Measurements from ENCODE around the gene GARS1.

GARS1 gene

DNA sequence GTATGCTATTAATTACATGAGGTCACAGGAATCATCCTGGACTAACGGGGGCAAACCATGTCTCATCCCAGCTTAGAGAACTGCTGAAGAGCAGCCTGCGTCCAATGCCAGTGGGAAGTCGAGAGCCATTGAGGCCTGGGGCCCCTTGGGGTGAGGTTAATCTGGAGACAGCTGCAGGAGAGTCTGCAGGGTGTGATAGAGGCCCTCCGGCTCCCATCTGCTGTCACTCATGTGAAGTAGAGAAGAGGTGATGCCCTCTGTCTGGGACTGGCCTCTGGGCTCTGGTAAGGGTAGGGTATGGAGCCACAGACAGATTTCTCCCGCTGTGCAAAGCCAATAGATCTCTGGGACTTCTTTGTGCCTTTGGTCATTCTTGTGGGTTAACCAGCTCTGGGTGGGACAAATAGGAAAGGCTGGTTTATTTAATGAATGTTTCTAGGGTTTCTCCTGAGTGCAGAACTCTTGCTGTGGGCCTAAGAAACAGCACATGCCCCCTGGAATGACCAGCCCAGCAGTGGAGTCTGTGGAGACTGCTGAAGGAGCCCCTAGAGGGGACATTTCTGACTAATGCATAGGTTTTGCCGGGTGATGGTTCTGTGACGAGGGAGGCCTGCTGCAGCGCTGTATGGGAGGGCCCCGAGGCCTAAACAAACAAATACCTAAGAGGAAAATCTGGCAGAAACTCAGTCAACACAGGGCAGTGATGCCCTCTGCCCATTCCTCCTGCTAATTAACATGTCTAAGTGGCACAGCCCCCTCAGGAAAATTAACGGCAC, 53.1 kb downstream of the GARS1 start:
- no peaks in the 10 kb centered on the region for H3K9me3 ChIP-seq (ENCODE audit: control insufficient read depth, low read length)
- 88 to 93% methylated on average over 9 of the region's 10 CpGs for WGBS, 2 experiments (ENCODE audit: insufficient coverage in 2 of 2)
- H3K4me3 ChIP-seq (ENCODE audit: extremely low read depth, insufficient read depth, low read length, poor library complexity, severe bottlenecking), result no peak overlapping the region
- no peaks in the 10 kb centered on the region for H3K4me1 ChIP-seq (ENCODE audit: control insufficient read depth, insufficient read depth, low read length, poor library complexity, severe bottlenecking)
- no peak overlapping the region for H3K27ac ChIP-seq (ENCODE audit: low read depth, low read length, severe bottlenecking)
- H3K36me3 ChIP-seq (ENCODE audit: control insufficient read depth, insufficient read depth, low read length), result peaks cover 29% of the 10 kb centered on the region

DNA sequence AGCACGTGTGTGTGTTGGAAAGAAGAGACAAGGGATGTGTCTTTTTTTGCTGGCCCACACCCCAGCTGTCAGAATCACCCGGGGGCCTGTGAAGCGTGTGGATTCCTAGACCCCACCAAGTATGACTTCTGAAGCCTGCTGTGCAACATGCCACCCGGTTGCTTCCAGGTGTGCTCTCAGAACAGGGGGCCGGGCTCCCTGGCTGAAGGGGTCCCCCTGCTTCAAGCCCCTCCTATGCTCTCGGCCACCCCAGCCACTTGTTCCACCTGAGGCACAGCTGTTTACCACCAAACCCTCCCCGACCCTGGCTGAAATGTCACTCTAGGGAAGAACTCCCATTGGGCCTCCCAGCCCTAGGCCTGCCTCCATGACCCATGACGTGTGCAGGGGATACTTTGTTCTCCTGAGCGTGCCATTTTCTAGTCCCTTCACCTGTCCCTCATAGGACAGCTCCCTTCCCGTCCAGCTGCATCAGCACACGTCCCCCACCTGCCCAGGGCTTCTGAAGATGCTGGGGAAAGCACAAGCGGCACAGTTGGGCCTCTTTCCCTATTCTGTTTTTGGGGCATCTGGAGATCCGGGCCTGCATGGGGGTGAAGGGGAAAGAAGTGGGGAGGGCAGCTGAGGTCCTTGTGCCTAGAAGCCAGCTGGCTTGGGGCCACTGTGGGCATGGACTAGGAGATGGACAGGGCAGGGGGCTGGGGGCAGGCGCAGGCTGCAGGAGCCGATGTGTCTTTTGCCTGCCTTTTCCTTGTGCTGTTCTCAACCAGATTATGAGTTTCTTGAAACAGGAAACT, 54.3 kb downstream of the GARS1 start:
- Histone ChIP-seq H3K4me1 (ENCODE audit: control insufficient read depth, insufficient read depth, low read length, poor library complexity, severe bottlenecking) (no peaks in the 10 kb centered on the region), H3K9me3 (ENCODE audit: control insufficient read depth, low read length) (no peaks in the 10 kb centered on the region), H3K36me3 (ENCODE audit: control insufficient read depth, insufficient read depth, low read length) (peaks cover 21% of the 10 kb centered on the region), H3K27ac (ENCODE audit: low read depth, low read length, severe bottlenecking) (no peak overlapping the region), H3K4me3 (ENCODE audit: extremely low read depth, insufficient read depth, low read length, poor library complexity, severe bottlenecking) (no peak overlapping the region)
- 93 to 95% methylated on average over 9 to 15 of the region's 15 CpGs for WGBS, 2 experiments (ENCODE audit: insufficient coverage in 2 of 2)

DNA sequence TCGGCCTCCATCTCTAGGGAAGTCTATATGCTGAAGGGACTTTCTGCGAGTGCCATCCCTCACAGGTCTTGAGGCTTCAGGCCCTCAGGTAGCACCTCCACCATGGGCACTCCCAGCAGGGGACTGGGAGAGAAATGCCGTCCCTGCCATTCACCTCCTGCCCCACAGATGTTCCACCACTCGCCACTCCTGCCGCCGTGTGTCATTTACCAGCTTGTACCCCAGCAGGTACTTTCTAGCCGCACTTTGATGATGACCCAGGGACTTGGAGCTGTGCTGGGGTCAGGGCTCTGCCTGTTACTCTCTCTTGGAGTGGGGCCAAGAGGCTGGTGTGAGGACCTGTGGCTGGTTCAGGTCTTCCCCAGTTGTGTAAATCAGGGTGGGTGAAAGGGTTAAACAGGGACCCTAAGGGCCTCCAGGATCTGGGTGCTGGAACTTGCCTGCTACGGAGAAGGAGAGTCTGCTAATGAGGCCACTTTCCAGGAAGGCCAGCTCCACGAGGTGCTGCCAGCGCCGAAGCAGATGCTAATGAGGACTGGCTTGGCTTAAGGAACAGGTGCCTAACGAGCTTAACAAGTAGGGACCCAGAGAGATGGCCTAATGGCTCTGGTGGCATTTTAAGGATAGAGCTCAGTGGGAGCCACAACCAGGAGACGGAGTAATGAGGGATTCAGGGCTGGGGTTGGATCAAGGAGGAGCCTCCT, 55.2 kb downstream of the GARS1 start:
- no peaks in the 10 kb centered on the region for H3K9me3 ChIP-seq (ENCODE audit: control insufficient read depth, low read length)
- peaks cover 12% of the 10 kb centered on the region for H3K36me3 ChIP-seq (ENCODE audit: control insufficient read depth, insufficient read depth, low read length)
- no peak overlapping the region for H3K4me3 ChIP-seq (ENCODE audit: extremely low read depth, insufficient read depth, low read length, poor library complexity, severe bottlenecking)
- WGBS, 2 experiments (ENCODE audit: insufficient coverage in 2 of 2), result 90 to 91% methylated on average over 9 to 13 of the region's 13 CpGs
- H3K27ac ChIP-seq (ENCODE audit: low read depth, low read length, severe bottlenecking), result no peak overlapping the region
- H3K4me1 ChIP-seq (ENCODE audit: control insufficient read depth, insufficient read depth, low read length, poor library complexity, severe bottlenecking), result no peaks in the 10 kb centered on the region

DNA sequence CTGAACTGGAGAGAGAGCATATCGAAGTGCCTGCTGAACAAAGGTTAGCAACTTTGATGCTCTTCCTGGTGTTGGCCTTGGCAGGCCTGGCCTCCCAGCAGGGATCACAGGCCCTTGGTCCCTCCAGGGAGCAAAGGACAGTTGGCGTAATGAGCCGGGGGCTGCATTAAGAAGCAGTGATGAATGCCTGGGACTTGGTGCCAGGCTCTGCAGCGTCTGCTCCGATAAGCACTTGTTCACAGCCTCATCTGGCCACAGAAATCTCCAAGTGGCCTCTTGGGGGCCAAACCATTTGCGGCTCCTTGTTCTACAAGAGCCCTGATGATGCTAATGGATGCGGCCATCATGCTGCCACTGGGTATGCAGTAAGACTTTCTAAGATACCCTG, 55.7 kb downstream of the GARS1 start:
- Histone ChIP-seq H3K9me3 (ENCODE audit: control insufficient read depth, low read length) (no peaks in the 10 kb centered on the region), H3K27ac (ENCODE audit: low read depth, low read length, severe bottlenecking) (no peak overlapping the region), H3K4me3 (ENCODE audit: extremely low read depth, insufficient read depth, low read length, poor library complexity, severe bottlenecking) (no peak overlapping the region), H3K36me3 (ENCODE audit: control insufficient read depth, insufficient read depth, low read length) (peaks cover 7% of the 10 kb centered on the region), H3K4me1 (ENCODE audit: control insufficient read depth, insufficient read depth, low read length, poor library complexity, severe bottlenecking) (no peaks in the 10 kb centered on the region)
- 75 to 91% methylated on average over 3 to 7 of the region's 7 CpGs for WGBS, 2 experiments (ENCODE audit: insufficient coverage in 2 of 2)

DNA sequence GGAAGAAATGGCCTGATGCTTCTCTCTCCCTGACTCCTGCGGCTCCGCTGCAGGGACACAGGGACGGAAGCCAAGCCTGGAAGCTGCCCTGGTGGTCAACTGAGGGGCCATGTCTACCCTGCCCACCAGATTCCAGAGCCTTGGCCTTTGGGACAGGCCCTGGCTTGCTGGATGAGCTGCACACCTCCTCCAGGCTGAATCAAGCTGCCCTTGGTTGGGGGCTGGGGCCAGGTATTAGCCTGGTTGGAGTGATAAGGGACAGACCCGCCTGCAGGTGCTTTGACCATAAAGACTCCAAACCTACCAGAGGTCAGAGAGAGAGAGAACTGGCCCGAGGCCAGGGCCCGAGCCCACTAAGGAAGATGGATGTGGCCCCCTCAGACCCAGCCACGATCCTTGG, 57.5 kb downstream of the GARS1 start:
- H3K4me1 ChIP-seq (ENCODE audit: control insufficient read depth, insufficient read depth, low read length, poor library complexity, severe bottlenecking), result no peaks in the 10 kb centered on the region
- no peak overlapping the region for H3K27ac ChIP-seq (ENCODE audit: low read depth, low read length, severe bottlenecking)
- no peak overlapping the region for H3K4me3 ChIP-seq (ENCODE audit: extremely low read depth, insufficient read depth, low read length, poor library complexity, severe bottlenecking)
- 95 to 100% methylated on average over 3 to 6 of the region's 7 CpGs for WGBS, 2 experiments (ENCODE audit: insufficient coverage in 2 of 2)
- no peaks in the 10 kb centered on the region for H3K9me3 ChIP-seq (ENCODE audit: control insufficient read depth, low read length)
- peaks cover under 1% of the 10 kb centered on the region for H3K36me3 ChIP-seq (ENCODE audit: control insufficient read depth, insufficient read depth, low read length)

DNA sequence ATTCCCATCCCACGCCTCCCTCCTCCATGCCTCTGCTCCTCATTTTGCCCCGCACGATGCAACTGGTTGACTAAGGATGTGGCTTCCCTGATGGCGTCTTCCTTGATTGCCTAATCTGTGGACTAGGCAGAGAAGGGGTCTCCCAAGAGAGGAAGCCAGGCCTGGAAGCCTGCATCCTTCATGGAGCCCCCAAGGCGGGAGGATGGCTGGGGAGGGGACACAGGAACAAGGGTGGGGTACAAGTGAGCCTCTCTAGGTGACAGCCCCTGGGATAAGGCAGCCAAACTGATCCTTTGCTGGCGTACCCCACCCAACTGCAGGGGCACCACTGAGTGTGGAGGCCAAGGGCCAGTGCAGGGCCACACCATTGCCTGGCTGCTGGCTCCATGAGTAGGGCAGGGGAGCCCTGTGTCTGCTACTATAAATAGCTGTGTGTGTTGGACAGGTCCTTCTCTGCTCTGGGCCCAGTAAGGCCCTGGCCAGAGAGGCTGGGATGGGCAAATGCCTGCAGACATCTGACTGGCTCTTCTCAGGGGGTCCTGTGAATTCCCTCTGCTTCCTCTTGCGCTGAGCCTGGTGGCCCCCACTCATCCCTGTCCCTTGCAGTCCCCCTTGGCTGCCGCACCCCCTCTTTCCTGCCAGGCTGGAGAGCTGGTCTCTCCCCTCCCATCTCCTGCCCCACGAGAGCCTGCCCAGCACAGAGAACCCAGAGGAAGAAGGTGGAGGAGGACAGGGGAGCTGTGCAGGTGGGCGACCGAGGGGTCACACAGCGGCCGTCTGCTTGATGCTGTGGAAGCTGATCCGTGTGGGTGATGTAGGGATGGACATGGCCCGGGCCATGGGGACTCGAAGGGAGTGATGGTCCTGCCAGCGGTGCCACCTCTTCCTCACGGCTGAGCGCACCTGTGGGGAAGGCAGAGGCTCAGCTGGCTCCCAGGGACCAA, 58.3 kb downstream of the GARS1 start:
- H3K9me3 ChIP-seq (ENCODE audit: control insufficient read depth, low read length), result no peaks in the 10 kb centered on the region
- no peaks in the 10 kb centered on the region for H3K36me3 ChIP-seq (ENCODE audit: control insufficient read depth, insufficient read depth, low read length)
- no peaks in the 10 kb centered on the region for H3K4me1 ChIP-seq (ENCODE audit: control insufficient read depth, insufficient read depth, low read length, poor library complexity, severe bottlenecking)
- H3K4me3 ChIP-seq (ENCODE audit: extremely low read depth, insufficient read depth, low read length, poor library complexity, severe bottlenecking), result no peak overlapping the region
- WGBS, 2 experiments (ENCODE audit: insufficient coverage in 2 of 2), result 91 to 94% methylated on average over 13 to 14 of the region's 19 CpGs
- no peak overlapping the region for H3K27ac ChIP-seq (ENCODE audit: low read depth, low read length, severe bottlenecking)

DNA sequence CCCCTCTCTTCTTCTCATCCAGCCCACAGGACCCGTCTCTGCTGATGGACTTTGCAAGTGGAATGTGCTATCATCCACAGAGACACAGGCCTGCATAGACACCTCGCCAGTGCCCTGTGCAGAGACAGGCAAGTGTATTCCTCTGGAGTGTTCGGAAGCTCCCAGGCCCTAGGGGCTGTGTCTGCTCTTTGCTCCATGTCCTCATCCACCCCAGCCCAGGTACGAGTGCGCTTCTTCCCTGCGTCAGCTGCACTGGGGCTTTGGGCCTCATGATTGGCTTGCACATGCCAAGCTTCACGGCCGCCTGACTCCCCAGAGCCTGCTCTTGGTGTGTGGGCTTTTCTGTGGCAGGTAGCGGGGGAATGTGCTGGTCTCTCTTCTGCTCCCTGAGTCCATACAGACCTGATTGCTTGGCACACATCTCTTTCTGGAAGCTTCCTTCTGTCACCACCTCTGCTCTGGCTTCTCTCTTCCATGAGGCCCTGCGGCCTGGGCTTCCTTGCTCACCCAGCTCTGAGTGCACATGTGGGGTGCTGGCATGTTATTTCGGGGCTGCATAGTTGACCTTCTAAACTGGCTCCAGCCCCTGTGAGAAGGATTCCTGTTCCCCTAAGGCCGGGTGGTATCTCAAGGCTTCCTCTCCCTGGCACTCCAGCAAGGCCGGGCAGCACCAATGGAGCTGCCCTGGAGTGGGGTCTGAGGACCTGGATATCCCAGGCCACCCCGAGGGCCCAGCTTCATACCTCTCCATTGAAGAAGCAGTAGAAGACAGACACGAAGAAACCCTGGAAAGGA, 59.8 kb downstream of the GARS1 start:
- Histone ChIP-seq H3K9me3 (ENCODE audit: control insufficient read depth, low read length) (no peaks in the 10 kb centered on the region), H3K4me1 (ENCODE audit: control insufficient read depth, insufficient read depth, low read length, poor library complexity, severe bottlenecking) (no peaks in the 10 kb centered on the region), H3K4me3 (ENCODE audit: extremely low read depth, insufficient read depth, low read length, poor library complexity, severe bottlenecking) (no peak overlapping the region), H3K27ac (ENCODE audit: low read depth, low read length, severe bottlenecking) (no peak overlapping the region), H3K36me3 (ENCODE audit: control insufficient read depth, insufficient read depth, low read length) (no peaks in the 10 kb centered on the region)
- 92% methylated on average over 9 to 11 of the region's 15 CpGs for WGBS, 2 experiments (ENCODE audit: insufficient coverage in 2 of 2)

DNA sequence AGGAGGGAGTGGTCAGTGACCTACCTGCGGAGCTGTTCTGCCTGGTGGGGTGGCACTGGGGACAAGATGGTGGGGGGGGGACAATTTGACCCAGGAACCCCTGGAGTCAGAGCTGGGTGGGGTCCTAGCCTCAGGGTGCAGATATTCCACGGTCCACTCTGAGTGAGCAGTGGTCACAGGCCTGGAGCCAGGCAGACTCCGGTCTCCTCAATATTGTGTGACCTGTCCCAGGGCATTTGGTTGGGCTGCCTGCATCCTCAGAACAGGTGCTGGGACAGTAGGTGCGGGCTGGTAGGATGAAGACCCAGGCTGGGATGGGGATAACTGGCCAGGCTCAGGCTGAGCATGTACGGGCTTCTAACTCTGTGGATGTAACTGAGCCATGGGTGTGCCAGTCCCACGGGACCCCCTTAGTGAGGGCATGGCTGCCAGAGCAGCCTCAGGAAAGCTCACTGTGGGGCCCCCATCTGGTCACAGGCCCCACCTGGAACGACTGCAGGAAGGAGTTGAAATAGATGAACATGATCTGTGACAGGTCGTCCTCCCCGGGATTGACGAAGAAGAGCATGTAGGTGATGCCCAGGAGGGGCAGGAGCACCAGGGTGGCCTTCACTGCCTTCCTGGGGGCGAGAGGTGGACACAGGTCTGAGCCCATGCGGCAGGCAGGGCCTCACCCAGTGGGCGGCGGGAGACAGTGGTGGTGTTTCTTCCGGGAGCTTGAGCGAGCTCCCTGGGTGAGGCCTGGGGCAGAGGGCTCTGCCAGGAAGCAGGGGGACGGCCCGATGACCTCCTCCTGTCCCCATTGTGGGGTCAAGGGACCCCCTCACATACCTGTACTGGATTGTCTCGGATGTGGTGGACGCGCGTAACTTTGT, 60.7 kb downstream of the GARS1 start:
- Histone ChIP-seq H3K4me3 (ENCODE audit: extremely low read depth, insufficient read depth, low read length, poor library complexity, severe bottlenecking) (no peak overlapping the region), H3K4me1 (ENCODE audit: control insufficient read depth, insufficient read depth, low read length, poor library complexity, severe bottlenecking) (no peaks in the 10 kb centered on the region), H3K27ac (ENCODE audit: low read depth, low read length, severe bottlenecking) (no peak overlapping the region), H3K9me3 (ENCODE audit: control insufficient read depth, low read length) (no peaks in the 10 kb centered on the region), H3K36me3 (ENCODE audit: control insufficient read depth, insufficient read depth, low read length) (no peaks in the 10 kb centered on the region)
- 93% methylated on average over 19 to 20 of the region's 22 CpGs for WGBS, 2 experiments (ENCODE audit: insufficient coverage in 2 of 2)

All from mesodermal cell (in vitro differentiated cells).